Measurements from ENCODE around the gene SH3RF3.

Gene SH3RF3

DNA sequence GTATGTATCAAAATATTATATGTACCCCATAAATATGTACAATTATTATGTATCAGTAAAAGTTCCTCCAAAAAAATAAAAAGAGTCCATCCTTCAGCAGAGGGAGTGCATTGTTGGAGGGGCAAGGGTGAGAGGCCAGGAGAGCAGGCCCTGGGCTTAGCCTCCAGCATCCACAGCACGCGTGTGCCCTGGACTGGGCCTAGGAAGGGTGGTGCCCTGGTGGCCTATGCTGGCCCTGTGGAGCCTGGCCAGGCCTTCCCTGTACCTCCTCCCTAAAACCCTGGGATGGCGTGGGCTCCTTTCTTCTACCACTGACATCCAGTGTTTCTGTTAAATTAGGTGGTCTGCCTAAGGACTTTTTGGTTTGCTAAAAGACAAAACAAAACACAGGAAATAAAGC, 93.4 kb downstream of the SH3RF3 start:
- DNase-seq = peak; percentile 36

DNA sequence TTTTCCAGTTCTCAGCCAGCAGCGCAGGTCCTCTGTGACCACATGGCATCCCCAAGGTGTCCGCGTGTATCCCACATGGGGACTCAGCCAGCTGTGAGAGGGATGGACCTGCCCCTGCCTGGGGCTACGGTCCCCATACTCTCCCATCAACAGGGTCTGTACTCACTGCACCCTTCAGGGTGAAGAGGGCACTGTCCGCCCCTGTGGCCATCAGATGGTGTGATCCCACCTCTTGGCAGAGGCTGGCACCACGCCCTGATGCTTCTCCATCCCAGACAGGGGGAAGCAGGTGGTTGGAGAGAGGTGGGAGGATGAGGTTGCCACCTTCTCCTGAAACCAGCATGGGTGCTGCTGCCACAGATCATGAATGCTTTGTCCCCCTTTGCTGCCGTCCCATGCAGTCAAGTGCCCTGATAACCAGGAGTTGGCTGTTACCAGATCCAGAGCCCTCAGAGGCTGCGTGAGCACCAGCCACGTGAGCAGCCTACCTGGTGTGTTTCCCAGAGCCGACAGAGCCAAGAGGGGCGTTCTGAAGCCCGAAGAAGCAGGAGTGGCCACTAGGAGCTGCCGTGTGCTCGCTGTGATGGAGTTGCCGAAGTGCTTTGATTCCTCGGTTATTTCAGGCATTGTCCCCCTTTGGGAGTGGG, 93.9 kb downstream of the SH3RF3 start:
- DNase-seq = peak; percentile 44

DNA sequence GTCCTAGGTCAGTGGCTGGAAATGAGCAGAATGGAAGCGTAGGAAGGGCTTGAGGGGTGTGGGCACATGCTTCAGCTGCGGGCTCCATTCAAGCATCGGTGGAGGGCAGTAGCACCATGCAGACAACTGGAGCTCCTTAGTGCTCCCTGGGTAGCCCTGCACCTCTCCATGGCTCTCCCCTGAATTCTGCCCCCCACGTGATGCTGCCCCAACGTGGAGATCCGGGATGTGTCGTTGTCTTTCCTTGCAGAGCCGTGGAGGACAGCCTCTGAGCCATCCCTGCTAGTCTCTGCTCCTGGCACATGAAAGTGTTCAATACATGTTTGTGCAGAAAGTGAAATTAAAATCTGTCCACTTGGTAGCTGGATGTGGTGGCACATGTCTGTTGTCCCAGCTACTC, 94.5 kb downstream of the SH3RF3 start:
- DNase-seq = peak; percentile 25

GRCh38 chr2:109224341-109224740, 95.3 kb downstream of the SH3RF3 start:
- DNase-seq = peak; percentile 22

- no peak for DNase-seq
Measured at GRCh38 chr2:109225170-109225782, 96.3 kb downstream of the SH3RF3 start.

- DNase-seq = no peak
Measured at GRCh38 chr2:109226128-109226527, 97.1 kb downstream of the SH3RF3 start.

- no peak for DNase-seq
Measured at GRCh38 chr2:109226622-109227021, 97.6 kb downstream of the SH3RF3 start.

DNA sequence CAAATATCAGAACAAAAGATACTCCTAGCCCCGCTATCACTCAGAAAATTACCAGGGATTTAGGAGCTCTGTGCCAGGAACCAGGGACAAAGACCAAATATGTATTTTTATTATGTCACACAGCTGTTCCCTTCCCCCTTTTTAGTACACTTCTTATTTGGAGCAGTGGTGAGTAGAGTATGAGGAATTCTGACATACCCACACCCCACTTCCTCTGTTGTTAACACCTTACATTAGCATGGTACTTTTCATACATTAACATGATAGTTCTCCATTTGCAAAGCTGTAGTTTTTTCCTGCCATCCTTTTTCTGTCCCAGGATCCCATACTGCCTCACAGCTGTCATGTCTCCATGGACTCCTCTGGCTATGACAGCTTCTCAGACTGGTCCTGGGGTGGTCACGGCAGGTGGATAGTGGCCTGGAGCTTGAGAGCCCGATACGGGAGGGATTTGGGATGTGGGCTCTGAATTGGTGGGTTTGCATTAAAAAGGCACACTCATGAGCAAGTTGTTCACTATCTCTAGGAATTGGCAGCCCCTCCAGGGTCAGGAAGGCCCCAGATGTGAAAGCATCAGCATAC, 100.2 kb downstream of the SH3RF3 start:
- DNase-seq = peak; percentile 13

GRCh38 chr2:109230941-109231420, 102.0 kb downstream of the SH3RF3 start:
- peak; percentile 33 for DNase-seq

DNA sequence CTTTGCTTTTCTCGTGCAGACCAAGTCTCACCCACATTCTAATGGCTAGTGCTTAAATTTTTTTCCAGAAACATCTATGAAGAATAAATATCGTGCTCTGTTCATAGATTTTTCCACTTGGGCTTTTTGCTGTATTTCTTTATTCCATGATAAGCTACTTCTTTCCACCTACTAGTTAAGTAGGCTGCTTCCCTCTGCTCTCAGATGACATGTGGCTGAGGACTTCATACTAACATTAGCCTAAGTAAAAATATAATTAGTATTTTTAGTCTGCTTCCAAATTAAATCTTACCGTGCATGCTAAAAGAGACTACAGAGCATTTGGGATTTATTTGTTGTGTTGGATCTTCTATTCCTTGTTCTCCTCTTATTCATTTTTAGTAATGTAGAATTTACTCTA, 102.4 kb downstream of the SH3RF3 start:
- no peak for DNase-seq

GRCh38 chr2:109231996-109232705, 103.1 kb downstream of the SH3RF3 start:
- DNase-seq = no peak

GRCh38 chr2:109232909-109233308, 103.9 kb downstream of the SH3RF3 start:
- DNase-seq = peak; percentile 10

DNA sequence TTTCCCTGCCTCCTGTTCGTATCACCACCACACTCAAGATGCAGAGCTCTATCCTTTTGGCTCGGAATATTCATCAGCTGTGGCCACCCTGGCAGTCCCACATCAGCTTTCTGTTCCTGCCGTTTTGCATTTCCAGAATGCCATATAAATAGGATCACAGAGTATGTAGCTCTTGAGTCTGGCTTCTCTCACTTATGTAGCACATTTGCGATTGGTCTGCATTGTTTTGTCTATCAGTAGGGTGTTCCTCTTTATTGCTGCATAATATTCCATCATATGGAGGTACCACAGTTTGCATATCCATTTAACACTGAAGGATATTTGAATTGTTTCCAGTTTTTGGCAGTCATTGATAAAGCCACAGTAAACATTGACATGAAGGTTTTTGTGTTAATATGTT, 104.6 kb downstream of the SH3RF3 start:
- no peak for DNase-seq

- DNase-seq = peak; percentile 10
Measured at GRCh38 chr2:109234355-109234754, 105.3 kb downstream of the SH3RF3 start.

DNA sequence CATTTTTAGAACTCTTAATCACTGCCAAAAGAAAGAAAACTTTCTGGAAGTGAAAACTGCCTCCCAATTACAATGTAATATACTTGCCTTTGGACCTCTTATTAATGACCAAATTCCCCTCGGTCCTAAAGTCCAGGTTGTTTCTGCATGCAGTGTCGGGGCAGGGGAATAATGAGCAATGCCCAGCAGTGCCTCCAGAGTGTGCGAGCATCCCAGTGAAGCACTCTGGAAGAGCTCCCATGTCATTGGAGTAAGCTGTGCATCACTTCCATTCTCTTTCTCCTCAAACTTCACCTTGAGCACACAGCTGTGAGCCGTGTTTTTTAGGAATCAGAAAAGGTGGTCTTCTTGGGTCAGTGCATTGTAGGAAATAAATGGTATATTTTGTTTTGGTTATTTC, 107.1 kb downstream of the SH3RF3 start:
- DNase-seq = no peak

GRCh38 chr2:109237792-109238191, 108.8 kb downstream of the SH3RF3 start:
- no peak for DNase-seq

DNA sequence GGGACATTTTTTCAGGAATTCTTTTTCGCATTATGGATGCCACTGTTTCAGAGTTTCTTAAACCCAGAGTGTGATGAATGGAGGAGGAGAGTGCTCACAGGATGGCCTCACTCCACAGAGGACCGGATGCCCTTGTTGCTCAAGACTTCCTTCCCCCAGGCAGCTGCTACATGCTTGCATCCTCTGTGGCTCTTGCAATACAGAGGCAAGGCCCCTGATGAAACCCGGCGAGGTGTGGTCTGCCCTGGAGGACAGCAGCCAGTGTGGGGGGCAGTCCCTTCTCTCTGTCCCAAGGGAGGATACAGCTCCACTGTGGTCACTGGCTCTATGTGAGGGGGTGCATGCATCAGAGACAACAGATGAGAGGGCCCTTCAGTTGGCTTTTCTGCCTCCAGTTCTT, 109.6 kb downstream of the SH3RF3 start:
- peak; percentile 58 for DNase-seq

GRCh38 chr2:109239720-109240119, 110.7 kb downstream of the SH3RF3 start:
- DNase-seq = peak; percentile 41

GRCh38 chr2:109242210-109242653, 113.2 kb downstream of the SH3RF3 start:
- peak; percentile 28 for DNase-seq

- DNase-seq = peak; percentile 35
Measured at GRCh38 chr2:109242654-109243331, 113.8 kb downstream of the SH3RF3 start.

GRCh38 chr2:109243526-109244303, 114.7 kb downstream of the SH3RF3 start:
- peak; percentile 18 for DNase-seq

GRCh38 chr2:109244304-109244582, 115.2 kb downstream of the SH3RF3 start:
- no peak for DNase-seq
